GM12801 (cell line): ENCODE measurements around the gene TBC1D2.

Experiments used
- TF ChIP-seq, protein P1 (sequence below): IDR thresholded peaks from one replicate; pipeline ENCODE4 v1.5.1; 2011; ENCODE audit warnings: control low read depth; ENCODE audit not compliant: insufficient read length; ENCODE audit errors: extremely low read depth

TBC1D2 gene

DNA sequence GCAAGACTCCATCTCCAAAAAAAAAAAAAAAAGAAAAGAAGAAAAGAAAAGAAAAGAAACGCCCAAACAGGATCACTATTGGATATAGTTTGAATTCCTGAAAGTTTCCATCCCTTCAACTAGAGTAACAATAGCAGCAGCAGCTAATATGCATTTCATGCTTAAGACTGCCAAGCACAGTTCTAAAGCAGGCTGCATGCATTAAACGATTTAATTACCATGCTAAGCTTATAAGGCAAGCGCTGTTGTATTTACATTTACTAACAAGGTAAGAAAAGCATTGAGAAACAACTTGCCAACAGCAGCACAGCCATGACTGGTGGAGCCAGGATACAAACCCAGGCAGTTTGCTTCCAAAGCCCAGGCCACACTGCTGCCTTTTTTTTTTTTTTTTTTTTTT is 13.0 kb downstream of the TBC1D2 start:
- TF ChIP-seq, protein P1, sequence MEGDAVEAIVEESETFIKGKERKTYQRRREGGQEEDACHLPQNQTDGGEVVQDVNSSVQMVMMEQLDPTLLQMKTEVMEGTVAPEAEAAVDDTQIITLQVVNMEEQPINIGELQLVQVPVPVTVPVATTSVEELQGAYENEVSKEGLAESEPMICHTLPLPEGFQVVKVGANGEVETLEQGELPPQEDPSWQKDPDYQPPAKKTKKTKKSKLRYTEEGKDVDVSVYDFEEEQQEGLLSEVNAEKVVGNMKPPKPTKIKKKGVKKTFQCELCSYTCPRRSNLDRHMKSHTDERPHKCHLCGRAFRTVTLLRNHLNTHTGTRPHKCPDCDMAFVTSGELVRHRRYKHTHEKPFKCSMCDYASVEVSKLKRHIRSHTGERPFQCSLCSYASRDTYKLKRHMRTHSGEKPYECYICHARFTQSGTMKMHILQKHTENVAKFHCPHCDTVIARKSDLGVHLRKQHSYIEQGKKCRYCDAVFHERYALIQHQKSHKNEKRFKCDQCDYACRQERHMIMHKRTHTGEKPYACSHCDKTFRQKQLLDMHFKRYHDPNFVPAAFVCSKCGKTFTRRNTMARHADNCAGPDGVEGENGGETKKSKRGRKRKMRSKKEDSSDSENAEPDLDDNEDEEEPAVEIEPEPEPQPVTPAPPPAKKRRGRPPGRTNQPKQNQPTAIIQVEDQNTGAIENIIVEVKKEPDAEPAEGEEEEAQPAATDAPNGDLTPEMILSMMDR = no peak

DNA sequence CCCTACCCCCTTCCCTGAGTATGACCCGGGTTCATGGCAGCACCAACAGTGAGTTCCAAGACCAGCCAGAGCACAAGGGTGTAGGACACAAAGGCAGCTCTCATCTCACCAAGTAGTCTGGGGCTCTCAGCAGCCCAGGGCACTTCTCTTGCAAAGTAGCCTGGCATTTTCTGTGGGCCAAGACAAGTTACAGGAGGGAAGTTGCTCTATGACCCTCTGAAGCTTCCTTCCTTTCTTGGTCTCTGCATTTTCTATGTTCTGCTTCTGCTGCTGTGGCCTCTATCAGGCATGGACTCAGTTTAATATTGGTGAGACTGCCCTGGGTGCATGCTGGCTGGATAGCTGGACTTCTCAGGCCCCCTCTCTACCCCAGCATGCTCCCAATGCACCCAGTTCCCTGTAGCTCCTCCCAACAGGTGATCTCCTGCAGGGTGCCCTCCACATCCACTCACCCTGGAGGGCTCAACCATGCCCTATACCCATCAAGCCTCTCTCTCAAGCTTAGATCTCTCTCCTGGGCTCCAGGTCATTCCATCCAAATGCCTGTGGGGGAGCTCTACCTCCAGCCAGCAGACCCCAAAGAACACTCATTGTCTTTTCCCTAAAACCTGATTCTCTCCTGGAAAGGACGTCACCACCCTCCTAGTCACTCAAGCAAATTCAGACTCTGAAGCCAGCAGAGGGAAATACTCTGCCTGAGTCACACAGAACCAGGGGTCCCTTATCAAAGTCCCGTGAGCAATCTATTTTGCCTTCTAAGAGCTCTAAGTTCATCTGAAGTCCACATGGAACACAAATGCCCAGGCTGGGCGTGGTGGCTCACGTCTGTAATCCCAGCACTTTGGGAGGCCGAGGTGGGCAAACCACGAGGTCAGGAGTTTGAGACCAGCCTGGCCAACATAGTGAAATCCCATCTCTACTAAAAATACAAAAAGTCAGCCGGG is 13.8 kb downstream of the TBC1D2 start:
- TF ChIP-seq, protein P1 = no peak

DNA sequence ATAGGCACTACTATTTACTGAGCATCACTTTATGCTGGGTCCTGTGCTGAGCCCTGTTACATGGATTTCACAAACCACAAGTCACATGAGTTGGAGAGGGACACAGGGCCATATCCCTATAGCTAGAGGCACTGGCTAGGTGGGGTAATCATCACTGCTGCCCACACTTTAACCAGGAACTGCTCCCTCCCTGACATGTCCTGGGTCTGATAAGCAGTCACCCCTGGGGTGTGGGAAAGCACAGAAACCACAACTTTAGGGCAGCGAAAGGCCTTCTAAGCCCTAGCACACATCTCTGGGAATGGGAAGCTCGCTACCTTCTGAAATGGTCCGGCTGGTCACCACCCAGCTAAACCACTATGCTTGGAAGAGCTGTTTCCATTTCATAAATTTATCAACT is 15.0 kb downstream of the TBC1D2 start:
- TF ChIP-seq, protein P1 = no peak

DNA sequence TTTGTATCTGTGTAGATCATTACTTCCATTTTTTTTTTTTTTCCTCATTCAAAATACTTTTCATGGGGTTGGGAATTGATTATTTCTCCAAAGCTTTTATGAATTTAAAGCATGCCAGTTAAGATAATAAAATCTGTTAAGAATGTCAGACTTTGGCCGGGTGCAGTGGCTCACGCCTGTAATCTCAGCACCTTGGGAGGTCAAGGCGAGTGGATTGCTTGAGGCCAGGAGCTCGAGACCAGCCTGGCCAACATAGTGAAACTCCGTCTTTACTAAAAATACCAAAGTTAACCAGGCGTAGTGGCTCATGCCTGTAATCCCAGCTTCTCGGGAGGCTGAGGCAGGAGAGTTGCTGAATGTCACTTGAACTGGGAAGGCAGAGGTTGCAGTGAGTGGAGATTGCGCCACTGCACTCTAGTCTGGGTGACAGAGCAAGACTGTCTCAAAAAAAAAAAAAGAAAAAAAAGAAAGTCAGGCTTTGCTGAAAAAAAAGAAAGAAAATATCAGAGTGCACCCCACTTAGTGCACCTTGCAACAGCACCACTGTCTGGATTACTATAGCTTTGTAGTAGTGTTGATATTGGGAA is 18.5 kb downstream of the TBC1D2 start:
- TF ChIP-seq, protein P1 = no peak

DNA sequence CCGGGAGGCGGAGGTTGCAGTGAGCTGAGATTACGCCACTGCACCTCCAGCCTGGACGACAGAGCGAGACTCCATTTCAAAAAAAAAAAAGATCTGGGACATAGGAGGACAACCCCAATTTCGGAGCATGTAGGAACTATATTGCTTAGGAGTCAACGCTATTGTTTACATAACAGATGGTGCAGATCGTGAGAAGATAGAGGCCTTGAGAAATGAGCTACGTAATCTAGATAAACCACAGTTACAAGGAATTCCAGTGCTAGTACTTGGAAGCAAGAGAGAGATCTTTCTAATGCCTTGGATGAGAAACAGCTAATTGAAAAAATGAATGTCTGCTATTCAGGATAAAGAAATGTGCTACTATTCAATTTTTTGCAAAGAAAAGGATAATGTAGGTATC is 20.3 kb downstream of the TBC1D2 start:
- TF ChIP-seq, protein P1 = no peak

DNA sequence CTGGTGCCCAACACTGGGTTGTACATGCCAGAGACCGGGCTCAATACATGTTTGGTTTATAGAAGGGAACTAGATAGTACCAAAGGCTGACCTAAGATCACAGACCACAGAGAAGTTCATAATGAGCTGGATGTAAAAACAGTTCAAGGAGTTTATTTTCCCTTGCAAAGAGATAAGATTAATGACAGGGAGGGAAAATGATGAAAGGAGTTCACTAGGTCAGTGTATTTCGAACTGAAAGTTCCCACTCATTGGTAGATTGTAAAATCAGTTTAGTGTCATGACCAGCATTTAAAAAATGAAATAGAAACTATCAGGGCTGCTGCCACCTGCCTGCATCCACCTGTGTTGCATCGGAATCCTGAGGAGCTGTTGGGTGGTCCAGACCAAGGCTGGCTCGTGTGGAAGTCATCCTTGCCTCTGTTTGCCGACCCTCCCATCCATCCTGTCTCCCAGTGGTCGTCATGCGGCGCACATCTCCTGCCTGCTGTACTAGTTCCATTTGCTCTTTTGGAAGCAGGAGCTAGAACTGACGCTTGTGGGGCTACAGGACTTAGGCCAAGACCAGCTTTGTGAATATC is 21.1 kb downstream of the TBC1D2 start:
- TF ChIP-seq, protein P1 = no peak

DNA sequence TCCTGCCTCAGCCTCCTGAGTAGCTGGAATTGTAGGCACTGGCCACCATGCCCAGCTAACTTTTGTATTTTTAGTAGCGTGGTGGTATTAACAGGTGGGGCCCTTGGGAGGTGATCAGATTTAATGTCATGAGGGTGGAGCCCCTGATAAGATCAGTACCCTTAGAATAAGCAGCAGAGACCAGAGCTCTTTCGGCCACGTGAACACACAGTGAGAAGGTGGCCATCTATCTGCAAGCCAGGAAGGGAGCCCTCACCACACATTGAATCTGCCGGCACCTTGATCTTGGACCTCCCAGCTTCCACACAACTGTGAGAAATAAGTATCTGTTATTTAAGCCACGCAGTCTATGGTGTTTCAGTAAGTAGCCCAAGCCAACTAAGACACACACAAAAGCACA is 22.5 kb downstream of the TBC1D2 start:
- TF ChIP-seq, protein P1 = no peak
